PC-3 (cell line): ENCODE data around the gene CDC25A. TPM values are rescaled to one million over a fixed set of nuclear protein-coding genes. Genes with fewer than 3 reads are reported as not detected.

ENCODE experiments used
- ATAC-seq: fragments of 200-7000 bp; cut with Tn5 transposase; 2 replicates; pipeline ENCODE4 v1.9.1; 2020; ENCODE audit warnings: mild to moderate bottlenecking, moderate library complexity
- BruUV-seq: library from RNA; stranded (reverse); fragments of 400-500 nt; replicated peaks from 2 replicates; lab custom pipeline; 2021; lab: Mats Ljungman, UMichigan
- CTCF ChIA-PET: fragments of 300-600 bp; sonication (Branson Sonifier 250); formaldehyde crosslinking; loops from one replicate; lab custom pipeline; 2022; ENCODE audit warnings: antibody characterized with exemption; lab: Charles Lee
- POLR2A ChIA-PET: fragments of 300-600 bp; sonication (Branson Sonifier 250); formaldehyde crosslinking; loops from one replicate; lab custom pipeline; 2022; ENCODE audit warnings: antibody characterized with exemption; ENCODE audit not compliant: unreplicated experiment; lab: Charles Lee
- DNase-seq: peaks from one replicate; pipeline ENCODE4 v3.0.0-alpha.2; 2015
- H2AFZ ChIP-seq: fragments of 300-600 bp; sonication (generic); 2 replicates; pipeline ENCODE4 v1.6.0; 2016; ENCODE audit warnings: antibody characterized with exemption, low read length
- H3F3A ChIP-seq: fragments of 300-600 bp; sonication (generic); one replicate; pipeline ENCODE4 v1.6.0; 2017; ENCODE audit warnings: antibody characterized with exemption, low read length, control low read depth, mild to moderate bottlenecking; ENCODE audit not compliant: unreplicated experiment
- H3K27ac ChIP-seq: fragments of 300-600 bp; sonication (generic); 2 replicates; pipeline ENCODE4 v1.5.1; 2016; ENCODE audit warnings: mild to moderate bottlenecking, low read length
- H3K27me3 ChIP-seq: fragments of 300-600 bp; sonication (generic); 2 replicates; pipeline ENCODE4 v1.6.1; 2016; ENCODE audit warnings: low read length, mixed read lengths
- H3K36me3 ChIP-seq: fragments of 300-600 bp; sonication (generic); 2 replicates; pipeline ENCODE4 v1.6.1; 2016; ENCODE audit warnings: low read depth, mixed run types, low read length, mixed read lengths
- H3K4me1 ChIP-seq: fragments of 300-600 bp; sonication (generic); 2 replicates; pipeline ENCODE4 v1.5.1; 2016; ENCODE audit warnings: low read length; ENCODE audit not compliant: insufficient read depth
- H3K4me2 ChIP-seq: fragments of 300-600 bp; sonication (generic); 2 replicates; pipeline ENCODE4 v1.6.0; 2016; ENCODE audit warnings: low read length
- H3K4me3 ChIP-seq: fragments of 300-600 bp; sonication (generic); 2 replicates; pipeline ENCODE4 v1.5.1; 2016; ENCODE audit warnings: mild to moderate bottlenecking, low read length, mixed read lengths
- H3K79me2 ChIP-seq: fragments of 300-600 bp; sonication (generic); 2 replicates; pipeline ENCODE4 v1.6.1; 2017; ENCODE audit warnings: low read length, mixed read lengths
- H3K9ac ChIP-seq: fragments of 300-600 bp; sonication (generic); 2 replicates; pipeline ENCODE4 v1.6.0; 2016; ENCODE audit warnings: mild to moderate bottlenecking, low read length
- H3K9me2 ChIP-seq: fragments of 300-600 bp; sonication (generic); replicated peaks from 2 replicates; pipeline ENCODE4 v1.6.1; 2016; ENCODE audit warnings: mixed run types, low read length, mixed read lengths
- H3K9me3 ChIP-seq: fragments of 300-600 bp; sonication (generic); 2 replicates; pipeline ENCODE4 v1.6.1; 2016; ENCODE audit warnings: low read length, mixed read lengths
- H4K20me1 ChIP-seq: fragments of 300-600 bp; sonication (generic); 2 replicates; pipeline ENCODE4 v1.6.1; 2016; ENCODE audit warnings: low read length, mixed read lengths
- CTCF ChIP-seq: fragments of 300-600 bp; sonication (generic); conservative IDR thresholded peaks from 2 replicates; pipeline ENCODE4 v1.5.1; 2017; ENCODE audit warnings: antibody characterized with exemption, low read depth, mild to moderate bottlenecking, low read length
- EZH2 ChIP-seq: fragments of 300-600 bp; sonication (generic); IDR thresholded peaks from one replicate; pipeline ENCODE4 v1.6.1; 2017; ENCODE audit warnings: antibody characterized with exemption, mild to moderate bottlenecking, low read length; ENCODE audit not compliant: unreplicated experiment
- EZH2phosphoT487 ChIP-seq: fragments of 300-600 bp; sonication (generic); IDR thresholded peaks from 2 replicates; pipeline ENCODE4 v1.6.1; 2018; ENCODE audit warnings: mild to moderate bottlenecking, antibody characterized with exemption, low read length, borderline replicate concordance
- intact Hi-C: fragments of 100-400 bp; cut with micrococcal nuclease; formaldehyde crosslinking; loops from 2 replicates; pipeline ENCODE4 v1.9.0; 2023
- total RNA-seq: library from RNA; depleted of rRNA; stranded (reverse); fragments of >200 nt; gene quantifications from 2 replicates; pipeline ENCODE4 v1.2.3, GENCODE V29; 2014

Gene CDC25A
- total RNA-seq, 1 experiment from 2014 or later = 43.0 TPM

- Histone ChIP-seq H3K4me3 (no peak overlapping the region), H3F3A (no peaks in the 10 kb centered on the region), H3K9me3 (no peaks in the 10 kb centered on the region), H3K27ac (no peak overlapping the region), H3K4me1 (no peaks in the 10 kb centered on the region), H3K27me3 (no peaks in the 10 kb centered on the region), H3K36me3 (no peaks in the 10 kb centered on the region), H3K79me2 (no peaks in the 10 kb centered on the region), H2AFZ (no peak overlapping the region), H3K9me2 (no peaks in the 10 kb centered on the region), H3K9ac (no peak overlapping the region), H3K4me2 (no peak overlapping the region), H4K20me1 (no peaks in the 10 kb centered on the region)
- ATAC-seq = no peak
- POLR2A ChIA-PET = no interaction called here
- no peak for DNase-seq
- TF ChIP-seq EZH2phosphoT487 (no peak), CTCF (no peak), EZH2 (no peak)
- intact Hi-C loops = no loop called here
- CTCF ChIA-PET = no interaction called here
- BruUV-seq = no TSS peak
These were observed 29.2 kb upstream of the CDC25A start for GRCh38 chr3:48217449-48217848.

DNA sequence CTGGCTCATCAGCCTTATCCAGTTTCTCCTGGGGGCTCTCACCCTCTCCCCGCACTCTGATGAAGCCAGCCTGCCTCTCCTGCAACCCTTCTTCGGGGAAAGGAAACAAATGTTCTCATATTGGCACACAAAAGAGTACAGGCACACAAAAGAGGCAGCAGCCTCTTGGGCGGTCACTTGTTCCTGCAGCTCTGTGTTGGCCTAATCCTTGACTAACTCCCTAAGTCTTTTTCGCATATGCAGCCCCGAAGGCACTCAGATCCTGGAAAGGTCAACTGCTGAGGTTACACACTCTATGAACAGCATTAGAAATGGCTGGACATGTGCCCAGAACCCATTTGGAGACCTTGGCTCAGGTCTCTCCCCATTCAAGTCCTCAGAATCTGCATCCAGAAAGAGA is 27.7 kb upstream of the CDC25A start:
- H3K79me2 ChIP-seq = no peaks in the 10 kb centered on the region
- no peak for ATAC-seq

More for the DNA sequence above, 27.7 kb upstream of the CDC25A start:
- no peak overlapping the region for H3K9ac ChIP-seq
- no peaks in the 10 kb centered on the region for H3K4me1 ChIP-seq
- no peak overlapping the region for H3K27ac ChIP-seq
- ChIA-PET POLR2A (no interaction called here), CTCF (no interaction called here)
- no peaks in the 10 kb centered on the region for H3K27me3 ChIP-seq
- H3K9me3 ChIP-seq = no peaks in the 10 kb centered on the region
- no peak overlapping the region for H3K4me3 ChIP-seq
- no peaks in the 10 kb centered on the region for H4K20me1 ChIP-seq
- intact Hi-C loops = no loop called here
- TF ChIP-seq CTCF (no peak), EZH2 (no peak), EZH2phosphoT487 (no peak)
- no peaks in the 10 kb centered on the region for H3K36me3 ChIP-seq
- no TSS peak for BruUV-seq
- H3K4me2 ChIP-seq = no peak overlapping the region
- no peak for DNase-seq
- H3K9me2 ChIP-seq = no peaks in the 10 kb centered on the region
- no peaks in the 10 kb centered on the region for H3F3A ChIP-seq
- H2AFZ ChIP-seq = no peak overlapping the region
